ENCODE results near the gene TM9SF1. TPM values are rescaled to one million over a fixed set of nuclear protein-coding genes. Genes with fewer than 3 reads are reported as not detected.
A peak's percentile ranks its signal among the peaks of the same experiment; 100 is the strongest.

The TM9SF1 gene
- total RNA-seq, 5 donors from 2014 or later (not counting 1 experiment from before 2014, with no cell fraction given), result 19.0 to 29.5 (median 21.8) TPM

DNA sequence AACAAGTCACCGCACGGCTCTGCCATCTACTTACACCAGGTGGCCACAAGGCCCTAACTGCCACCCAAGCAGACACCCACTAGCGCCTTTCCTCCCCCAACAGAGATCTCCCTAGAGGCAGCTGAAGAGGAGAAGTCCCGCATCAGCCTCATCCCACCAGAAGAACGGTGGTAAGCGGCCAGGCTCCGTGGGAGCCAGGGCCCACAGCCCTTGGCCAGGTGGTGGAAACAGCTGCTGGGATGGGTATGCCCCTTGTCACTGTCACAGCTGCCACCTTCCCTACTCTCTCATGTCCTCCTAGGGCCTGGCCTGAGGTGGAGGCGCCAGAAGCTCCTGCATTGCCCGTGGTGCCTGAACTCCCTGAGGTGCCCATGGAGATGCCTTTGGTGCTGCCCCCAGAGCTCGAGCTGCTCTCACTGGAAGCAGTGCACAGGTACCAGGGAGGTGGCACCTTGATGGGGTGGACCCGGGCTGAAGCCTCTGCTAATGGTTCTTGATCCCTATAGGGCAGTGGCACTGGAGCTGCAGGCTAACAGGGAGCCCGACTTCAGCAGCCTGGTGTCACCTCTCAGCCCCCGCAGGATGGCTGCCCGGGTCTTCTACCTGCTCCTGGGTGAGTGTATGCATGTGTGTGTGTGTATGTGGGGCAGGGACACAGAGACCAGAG, 15.8 kb downstream of the TM9SF1 start:
- POLR2A ChIA-PET, result interaction anchor here in 1 of 2 donors (0.6 kb wide), 1 partner anchor 8 kb away, joined by 9 read pairs; no protein-coding TSS in a partner anchor
- WGBS (ENCODE audit: insufficient coverage), result 91% methylated on average over 11 of the region's 14 CpGs

DNA sequence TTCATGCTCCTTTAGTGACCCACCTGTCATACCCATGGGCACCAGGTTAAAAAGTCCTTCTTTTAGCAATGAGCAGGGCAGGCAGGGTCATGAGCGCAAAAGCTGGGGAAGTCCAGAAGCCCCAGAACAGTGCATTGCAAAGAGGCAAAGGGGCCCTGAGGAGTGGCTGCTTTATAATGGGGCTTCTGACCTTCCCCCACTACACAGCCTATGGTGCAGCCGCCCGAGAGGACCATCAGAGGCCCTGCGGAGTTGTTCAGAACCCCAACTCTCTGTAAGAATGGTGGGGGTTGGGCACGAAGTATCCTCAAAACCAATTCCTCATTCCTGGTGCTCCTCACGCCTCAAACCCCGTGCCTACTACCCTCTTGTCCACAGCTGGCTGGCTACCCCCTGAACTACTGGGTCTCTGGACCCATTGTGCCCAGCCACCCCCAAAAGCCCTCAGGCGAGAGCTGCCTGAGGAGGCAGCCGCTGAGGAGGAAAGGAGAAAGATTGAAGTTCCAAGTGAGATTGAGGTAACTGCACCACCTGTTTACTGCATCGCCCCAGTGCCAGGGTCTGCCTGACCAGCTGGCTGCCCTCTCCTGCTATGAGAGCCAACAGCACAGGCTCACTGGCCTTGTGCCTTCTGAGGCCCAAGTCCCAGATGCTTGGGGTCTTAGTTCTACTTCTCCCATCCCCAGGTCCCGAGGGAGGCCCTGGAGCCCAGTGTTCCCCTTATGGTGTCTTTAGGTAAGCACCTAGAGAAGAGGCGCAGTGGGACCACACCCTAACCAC, 16.7 kb downstream of the TM9SF1 start:
- CTCF ChIA-PET, result interaction anchor here in 1 of 2 donors (0.5 kb wide), 1 partner anchor 1167 kb away, joined by 4 read pairs; no protein-coding TSS in a partner anchor
- no peaks in the 10 kb centered on the region for H3K9me3 Mint-ChIP-seq
- H3K4me1 Mint-ChIP-seq, result peaks cover 0 to 11% (median under 1%) of the 10 kb centered on the region in 3 donors
- 100% methylated on average over 1 of the region's 12 CpGs for WGBS (ENCODE audit: insufficient coverage)
- ATAC-seq (replicated peaks in 1 of 4), result no peak
- H3K9me3 ChIP-seq, result no peaks in the 10 kb centered on the region
- H3K36me3 Mint-ChIP-seq, result peaks cover 40% of the 10 kb centered on the region
- no peak for DNase-seq
- no peak overlapping the region for H3K4me3 ChIP-seq (ENCODE audit: control insufficient read depth in 1 of 2, extremely low read depth in 1 of 2, low read length in 1 of 2)
- peak overlapping the region in 1 of 2 donors; percentile 28 for H3K27ac Mint-ChIP-seq
- no peak overlapping the region for H3K4me3 Mint-ChIP-seq
- POLR2A ChIA-PET, result no interaction called here
- H3K36me3 ChIP-seq (ENCODE audit: control insufficient read depth in 2 of 2, extremely low read depth in 1 of 2, insufficient read depth in 1 of 2, low read length in 1 of 2), result peaks cover 28 to 72% of the 10 kb centered on the region in 2 donors
- H3K27me3 Mint-ChIP-seq, result no peaks in the 10 kb centered on the region
- H3K27me3 ChIP-seq (replicated peaks in 1 of 2; ENCODE audit: control insufficient read depth in 2 of 2, extremely low read depth in 1 of 2, insufficient read depth in 2 of 2, low read length in 1 of 2), result no peaks in the 10 kb centered on the region
- H3K4me1 ChIP-seq (ENCODE audit: control insufficient read depth in 1 of 2, extremely low read depth in 1 of 2, insufficient read depth in 2 of 2, low read length in 2 of 2), result no peaks in the 10 kb centered on the region
- no peak overlapping the region for H3K27ac ChIP-seq (ENCODE audit: low read length)

More for the DNA sequence above, 15.8 kb downstream of the TM9SF1 start:
- Mint-ChIP-seq H3K4me3 (no peak overlapping the region), H3K27ac (peak overlapping the region; percentile 17 to 66), H3K9me3 (no peaks in the 10 kb centered on the region), H3K4me1 (peaks cover 0 to 9% (median 0%) of the 10 kb centered on the region in 3 donors), H3K36me3 (peaks cover 41% of the 10 kb centered on the region), H3K27me3 (no peaks in the 10 kb centered on the region)
- DNase-seq, result no peak
- Histone ChIP-seq H3K9me3 (no peaks in the 10 kb centered on the region), H3K27ac (ENCODE audit: low read length) (no peak overlapping the region), H3K4me1 (ENCODE audit: control insufficient read depth in 1 of 2, extremely low read depth in 1 of 2, insufficient read depth in 2 of 2, low read length in 2 of 2) (no peaks in the 10 kb centered on the region), H3K36me3 (ENCODE audit: control insufficient read depth in 2 of 2, extremely low read depth in 1 of 2, insufficient read depth in 1 of 2, low read length in 1 of 2) (peaks cover 30 to 79% of the 10 kb centered on the region in 2 donors), H3K27me3 (replicated peaks in 1 of 2; ENCODE audit: control insufficient read depth in 2 of 2, extremely low read depth in 1 of 2, insufficient read depth in 2 of 2, low read length in 1 of 2) (no peaks in the 10 kb centered on the region), H3K4me3 (ENCODE audit: control insufficient read depth in 1 of 2, extremely low read depth in 1 of 2, low read length in 1 of 2) (no peak overlapping the region)
- no peak for ATAC-seq (replicated peaks in 1 of 4)
- CTCF ChIA-PET, result no interaction called here

DNA sequence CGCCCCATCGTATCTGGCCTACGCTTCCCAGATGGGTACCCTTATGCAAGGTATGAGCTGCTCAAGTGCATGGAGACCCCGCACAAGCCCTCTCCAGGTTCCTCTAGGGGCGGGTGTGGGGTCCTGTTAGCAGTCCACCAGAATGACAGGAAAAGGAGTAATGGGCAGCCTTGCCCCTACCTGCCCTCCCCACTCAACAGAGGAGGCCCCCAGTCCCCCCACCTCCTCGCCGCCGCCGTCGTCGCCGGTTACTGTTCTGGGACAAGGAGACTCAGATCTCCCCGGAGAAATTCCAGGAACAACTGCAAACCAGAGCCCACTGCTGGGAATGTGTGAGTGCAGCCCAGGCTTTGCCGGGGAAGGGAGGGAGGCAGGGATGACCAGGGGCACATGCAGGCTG, 17.4 kb downstream of the TM9SF1 start:
- no peaks in the 10 kb centered on the region for H3K9me3 ChIP-seq
- no peak overlapping the region for H3K27ac ChIP-seq (ENCODE audit: low read length)
- DNase-seq (no peak), ATAC-seq (replicated peaks in 1 of 4) (no peak)
- Mint-ChIP-seq H3K36me3 (peaks cover 39% of the 10 kb centered on the region), H3K27ac (no peak overlapping the region), H3K27me3 (no peaks in the 10 kb centered on the region), H3K4me3 (no peak overlapping the region), H3K4me1 (peaks cover 3 to 18% (median 7%) of the 10 kb centered on the region in 3 donors), H3K9me3 (no peaks in the 10 kb centered on the region)
- POLR2A ChIA-PET, result no interaction called here
- H3K27me3 ChIP-seq (replicated peaks in 1 of 2; ENCODE audit: control insufficient read depth in 2 of 2, extremely low read depth in 1 of 2, insufficient read depth in 2 of 2, low read length in 1 of 2), result no peaks in the 10 kb centered on the region
- 98% methylated on average over 5 of the region's 14 CpGs for WGBS (ENCODE audit: insufficient coverage)
- peaks cover 25 to 65% of the 10 kb centered on the region in 2 donors for H3K36me3 ChIP-seq (ENCODE audit: control insufficient read depth in 2 of 2, extremely low read depth in 1 of 2, insufficient read depth in 1 of 2, low read length in 1 of 2)
- no peak overlapping the region for H3K4me3 ChIP-seq (ENCODE audit: control insufficient read depth in 1 of 2, extremely low read depth in 1 of 2, low read length in 1 of 2)
- CTCF ChIA-PET, result interaction anchor here in 1 of 2 donors (0.5 kb wide), 1 partner anchor 1167 kb away, joined by 4 read pairs; no protein-coding TSS in a partner anchor
- peaks cover 0 to 3% of the 10 kb centered on the region in 2 experiments for H3K4me1 ChIP-seq (ENCODE audit: control insufficient read depth in 1 of 2, extremely low read depth in 1 of 2, insufficient read depth in 2 of 2, low read length in 2 of 2)

DNA sequence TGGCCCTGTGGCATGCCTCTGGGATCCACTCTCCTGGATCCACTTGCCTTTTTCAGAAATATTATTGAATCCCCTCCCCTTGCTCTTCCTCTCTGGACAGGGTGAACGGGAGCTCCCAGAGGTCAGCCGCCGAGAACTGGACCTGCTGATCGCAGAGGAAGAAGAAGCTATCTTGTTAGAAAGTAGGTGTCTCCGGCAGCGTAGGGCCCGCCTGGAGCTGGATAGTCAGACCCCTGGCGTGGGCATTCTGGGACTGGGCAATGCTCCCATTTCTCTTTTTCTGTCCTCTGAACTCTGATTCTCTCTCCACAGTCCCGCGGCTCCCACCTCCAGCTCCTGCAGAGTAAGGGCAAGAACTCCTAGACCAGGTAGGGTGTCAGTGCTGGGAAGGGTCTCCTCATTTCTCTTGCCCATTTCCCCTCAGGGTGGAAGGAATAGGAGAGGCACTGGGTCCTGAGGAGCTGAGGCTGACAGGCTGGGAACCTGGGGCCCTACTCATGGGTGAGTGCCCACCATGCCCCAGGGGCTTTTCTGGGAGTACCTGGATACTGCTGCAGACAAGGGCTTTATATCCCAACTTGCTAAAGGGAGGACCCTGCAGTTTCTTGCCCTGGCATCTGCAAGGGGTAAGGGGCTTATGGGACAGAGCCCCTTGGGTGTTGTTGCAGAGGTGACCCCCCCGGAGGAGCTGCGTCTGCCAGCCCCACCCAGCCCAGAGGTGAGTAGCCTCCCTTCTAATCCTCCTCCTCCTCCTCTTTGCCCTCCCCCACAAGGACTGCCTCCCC, 18.0 kb downstream of the TM9SF1 start:
- H3K27me3 Mint-ChIP-seq, result no peaks in the 10 kb centered on the region
- peaks cover 6 to 21% (median 10%) of the 10 kb centered on the region in 3 donors for H3K4me1 Mint-ChIP-seq
- H3K4me1 ChIP-seq (ENCODE audit: control insufficient read depth in 1 of 2, extremely low read depth in 1 of 2, insufficient read depth in 2 of 2, low read length in 2 of 2), result peaks cover 0 to 9% of the 10 kb centered on the region in 2 experiments
- no peak for ATAC-seq (replicated peaks in 1 of 4)
- POLR2A ChIA-PET, result no interaction called here
- peaks cover 25 to 58% of the 10 kb centered on the region in 2 donors for H3K36me3 ChIP-seq (ENCODE audit: control insufficient read depth in 2 of 2, extremely low read depth in 1 of 2, insufficient read depth in 1 of 2, low read length in 1 of 2)
- peaks cover 34% of the 10 kb centered on the region for H3K36me3 Mint-ChIP-seq
- peak overlapping the region in 1 of 2 donors; percentile 36 for H3K27ac Mint-ChIP-seq
- H3K4me3 Mint-ChIP-seq, result no peak overlapping the region
- no peaks in the 10 kb centered on the region for H3K9me3 Mint-ChIP-seq
- H3K27ac ChIP-seq (ENCODE audit: low read length), result no peak overlapping the region
- no peak overlapping the region for H3K4me3 ChIP-seq (ENCODE audit: control insufficient read depth in 1 of 2, extremely low read depth in 1 of 2, low read length in 1 of 2)
- H3K27me3 ChIP-seq (replicated peaks in 1 of 2; ENCODE audit: control insufficient read depth in 2 of 2, extremely low read depth in 1 of 2, insufficient read depth in 2 of 2, low read length in 1 of 2), result no peaks in the 10 kb centered on the region
- H3K9me3 ChIP-seq, result no peaks in the 10 kb centered on the region
- DNase-seq, result no peak
- CTCF ChIA-PET, result no interaction called here
- WGBS (ENCODE audit: insufficient coverage), result 100% methylated on average over 1 of the region's 12 CpGs

DNA sequence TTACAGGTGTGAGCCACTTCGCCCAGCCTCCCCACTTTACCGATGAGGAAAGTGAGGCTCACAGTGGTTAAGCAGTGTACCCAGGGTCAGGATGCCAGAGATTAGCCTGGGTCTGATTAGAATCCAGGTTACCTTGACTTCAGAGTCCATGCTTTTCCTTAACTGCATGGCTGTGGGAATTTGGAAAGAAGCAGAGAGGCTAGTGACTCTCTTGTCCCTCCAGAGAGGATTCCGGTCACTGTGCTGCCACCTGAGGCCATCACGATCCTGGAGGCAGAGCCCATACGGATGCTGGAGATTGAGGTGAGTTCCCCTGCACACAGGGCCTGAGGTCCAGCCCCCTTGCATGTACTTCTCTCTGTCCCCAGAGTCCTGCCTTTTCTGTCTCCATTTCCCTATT, 18.6 kb downstream of the TM9SF1 start:
- Histone ChIP-seq H3K4me3 (ENCODE audit: control insufficient read depth in 1 of 2, extremely low read depth in 1 of 2, low read length in 1 of 2) (no peak overlapping the region), H3K9me3 (no peaks in the 10 kb centered on the region), H3K4me1 (ENCODE audit: control insufficient read depth in 1 of 2, extremely low read depth in 1 of 2, insufficient read depth in 2 of 2, low read length in 2 of 2) (peaks cover 2 to 16% of the 10 kb centered on the region in 2 experiments), H3K36me3 (ENCODE audit: control insufficient read depth in 2 of 2, extremely low read depth in 1 of 2, insufficient read depth in 1 of 2, low read length in 1 of 2) (peaks cover 20 to 52% of the 10 kb centered on the region in 2 donors), H3K27ac (ENCODE audit: low read length) (no peak overlapping the region), H3K27me3 (replicated peaks in 1 of 2; ENCODE audit: control insufficient read depth in 2 of 2, extremely low read depth in 1 of 2, insufficient read depth in 2 of 2, low read length in 1 of 2) (no peaks in the 10 kb centered on the region)
- CTCF ChIA-PET, result interaction anchor here in 1 of 2 donors (0.7 kb wide), 1 partner anchor 68 kb away, joined by 3 read pairs; no protein-coding TSS in a partner anchor
- Mint-ChIP-seq H3K9me3 (no peaks in the 10 kb centered on the region), H3K4me1 (peaks cover 8 to 26% (median 11%) of the 10 kb centered on the region in 3 donors), H3K36me3 (peaks cover 30% of the 10 kb centered on the region), H3K27me3 (no peaks in the 10 kb centered on the region), H3K27ac (no peak overlapping the region), H3K4me3 (no peak overlapping the region)
- 100% methylated on average over 5 of the region's 5 CpGs for WGBS (ENCODE audit: insufficient coverage)
- ATAC-seq (replicated peaks in 1 of 4) (no peak), DNase-seq (no peak)
- POLR2A ChIA-PET, result no interaction called here

DNA sequence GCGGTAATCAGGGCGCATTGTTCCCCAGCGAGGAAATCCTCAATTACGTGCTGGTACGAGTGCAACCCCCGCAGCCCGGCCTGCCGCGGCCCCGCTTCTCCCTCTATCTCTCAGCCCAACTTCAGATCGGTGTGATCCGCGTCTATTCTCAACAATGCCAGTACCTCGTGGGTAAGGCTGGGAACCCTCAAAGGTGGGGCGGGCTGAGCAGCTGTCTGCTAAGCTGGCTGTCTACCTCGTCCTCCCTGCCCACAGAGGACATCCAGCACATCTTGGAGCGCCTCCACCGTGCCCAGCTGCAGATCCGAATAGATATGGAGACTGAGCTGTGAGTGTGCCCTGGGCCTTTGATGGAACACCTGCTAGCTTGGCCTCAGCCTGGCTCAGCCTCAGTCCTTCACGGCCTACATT, 22.4 kb downstream of the TM9SF1 start:
- Mint-ChIP-seq H3K4me3 (peak overlapping the region in 2 of 3 donors; percentile 86 to 91), H3K27ac (peak overlapping the region; percentile 41 to 87), H3K4me1 (peaks cover 22 to 44% (median 29%) of the 10 kb centered on the region in 3 donors), H3K9me3 (no peaks in the 10 kb centered on the region), H3K27me3 (no peaks in the 10 kb centered on the region), H3K36me3 (peaks cover 24% of the 10 kb centered on the region)
- H3K4me3 ChIP-seq (ENCODE audit: control insufficient read depth in 1 of 2, extremely low read depth in 1 of 2, low read length in 1 of 2), result no peak overlapping the region
- H3K27ac ChIP-seq (ENCODE audit: low read length), result no peak overlapping the region
- POLR2A ChIA-PET, result interaction anchor here in 1 of 2 donors (0.9 kb wide), 1 partner anchor 12 kb away, joined by 3 read pairs; the partner anchor contains the start of gene IRF9
- ATAC-seq (replicated peaks in 1 of 4), result no peak
- CTCF ChIA-PET, result interaction anchor here in 1 of 2 donors (0.5 kb wide), 1 partner anchor 12 kb away, joined by 3 read pairs; the partner anchor contains the start of gene IRF9
- no peaks in the 10 kb centered on the region for H3K9me3 ChIP-seq
- peaks cover 2 to 28% of the 10 kb centered on the region in 2 experiments for H3K4me1 ChIP-seq (ENCODE audit: control insufficient read depth in 1 of 2, extremely low read depth in 1 of 2, insufficient read depth in 2 of 2, low read length in 2 of 2)
- peaks cover 4 to 26% of the 10 kb centered on the region in 2 donors for H3K36me3 ChIP-seq (ENCODE audit: control insufficient read depth in 2 of 2, extremely low read depth in 1 of 2, insufficient read depth in 1 of 2, low read length in 1 of 2)
- DNase-seq, result peak in 1 of 35 experiments; percentile 25
- H3K27me3 ChIP-seq (replicated peaks in 1 of 2; ENCODE audit: control insufficient read depth in 2 of 2, extremely low read depth in 1 of 2, insufficient read depth in 2 of 2, low read length in 1 of 2), result no peaks in the 10 kb centered on the region
- WGBS (ENCODE audit: insufficient coverage), result 85% methylated on average over 13 of the region's 20 CpGs

All from T-cell (primary cell).